CD14-positive monocyte (primary cell): Measurements from ENCODE around the gene CRYBA4. TPM values are rescaled to one million over a fixed set of nuclear protein-coding genes. Genes with fewer than 3 reads are reported as not detected.
"Not testable (repeated sequence)": the region's sequence is repeated elsewhere in the genome, so short reads cannot be mapped to it uniquely, and the experiment has no call there.

ENCODE experiments used
- DNase-seq, 3 donors: peaks; one replicate each; pipeline ENCODE4 v3.0.0-alpha.2; 2011 to 2022
- H2AFZ ChIP-seq: 2 replicates; pipeline ENCODE4 v1.6.0; 2012; ENCODE audit warnings: mild to moderate bottlenecking, low read depth, low read length, inconsistent platforms; ENCODE audit not compliant: insufficient read depth, poor library complexity, severe bottlenecking
- H3K27ac ChIP-seq, 2 donors: 1 replicate in 1 of 2; 2 replicates in 1 of 2; pipeline ENCODE4 v1.5.1; 2012 to 2013; ENCODE audit warnings: low read length in 2 of 2, control low read depth in 1 of 2, inconsistent platforms in 1 of 2, low read depth in 1 of 2, mild to moderate bottlenecking in 1 of 2
- H3K27me3 ChIP-seq, 2 donors: one replicate each; pipeline versions ENCODE4 v1.6.0 to v1.6.1; 2011 to 2013; ENCODE audit warnings: low read length in 2 of 2; ENCODE audit not compliant: control insufficient read depth in 2 of 2, insufficient read depth in 2 of 2
- H3K36me3 ChIP-seq, 2 donors: replicated peaks in 1 of 2; 1 replicate in 1 of 2; 2 replicates in 1 of 2; pipeline versions ENCODE4 v1.5.1 to v1.6.1; 2012 to 2013; ENCODE audit warnings: low read length in 2 of 2, control low read depth in 1 of 2, inconsistent platforms in 1 of 2, mild to moderate bottlenecking in 1 of 2; ENCODE audit not compliant: insufficient read depth in 2 of 2, control insufficient read depth in 1 of 2
- H3K4me1 ChIP-seq, 2 donors: 1 replicate in 1 of 2; 2 replicates in 1 of 2; pipeline versions ENCODE4 v1.5.1 to v1.6.1; 2012 to 2013; ENCODE audit warnings: low read length in 2 of 2, control low read depth in 1 of 2, inconsistent platforms in 1 of 2, mild to moderate bottlenecking in 1 of 2, moderate library complexity in 1 of 2; ENCODE audit not compliant: insufficient read depth in 2 of 2, control insufficient read depth in 1 of 2
- H3K4me2 ChIP-seq: replicated peaks from 2 replicates; pipeline ENCODE3; 2012; ENCODE audit warnings: low read length, moderate library complexity, mild to moderate bottlenecking; ENCODE audit not compliant: poor library complexity, severe bottlenecking; ENCODE audit errors: extremely low read depth
- H3K4me3 ChIP-seq, 3 experiments: fragments of 200-600 bp in 1 of 3; sonication (generic) in 1 of 3; replicated peaks in 1 of 3; 1 replicate in 2 of 3; 2 replicates in 1 of 3; pipeline ENCODE4 v1.5.1; 2011 to 2013; ENCODE audit warnings: low read length in 3 of 3, mild to moderate bottlenecking in 3 of 3, control low read depth in 2 of 3, low read depth in 2 of 3, inconsistent platforms in 1 of 3, moderate library complexity in 1 of 3
- H3K79me2 ChIP-seq: 2 replicates; pipeline ENCODE4 v1.6.0; 2012; ENCODE audit warnings: mild to moderate bottlenecking, control low read depth, inconsistent platforms, low read length, moderate library complexity; ENCODE audit not compliant: insufficient read depth
- H3K9ac ChIP-seq: 2 replicates; pipeline ENCODE4 v1.6.0; 2017; ENCODE audit warnings: low read length, mild to moderate bottlenecking; ENCODE audit not compliant: insufficient read depth, poor library complexity, severe bottlenecking
- H3K9me3 ChIP-seq, 2 donors: replicated peaks in 1 of 2; 1 replicate in 1 of 2; 2 replicates in 1 of 2; pipeline versions ENCODE4 v1.5.1 to v1.6.1; 2012 to 2013; ENCODE audit warnings: low read length in 2 of 2, control low read depth in 1 of 2; ENCODE audit not compliant: control insufficient read depth in 1 of 2, insufficient read depth in 1 of 2
- H4K20me1 ChIP-seq: 2 replicates; pipeline ENCODE4 v1.6.0; 2012; ENCODE audit warnings: mild to moderate bottlenecking, low read length, control low read depth, moderate library complexity; ENCODE audit not compliant: insufficient read depth
- H3K27ac Mint-ChIP-seq, 7 donors: one replicate each; pipeline ENCODE4 v1.8.0; 2020; ENCODE audit warnings: mild to moderate bottlenecking in 7 of 7, mixed read lengths in 7 of 7, moderate library complexity in 6 of 7, inconsistent platforms in 2 of 7
- H3K27me3 Mint-ChIP-seq, 3 donors: one replicate each; pipeline ENCODE4 v1.8.0; 2021 to 2022; ENCODE audit warnings: low read depth in 3 of 3, mild to moderate bottlenecking in 3 of 3, mixed read lengths in 3 of 3, moderate library complexity in 3 of 3, inconsistent platforms in 1 of 3
- H3K36me3 Mint-ChIP-seq, 2 donors: one replicate each; pipeline ENCODE4 v1.8.0; 2020; ENCODE audit warnings: mixed read lengths in 2 of 2, inconsistent platforms in 1 of 2, mild to moderate bottlenecking in 1 of 2
- H3K4me1 Mint-ChIP-seq: one replicate; pipeline ENCODE4 v1.8.0; 2020; ENCODE audit warnings: mild to moderate bottlenecking, mixed read lengths
- H3K4me3 Mint-ChIP-seq, 2 donors: one replicate each; pipeline ENCODE4 v1.8.0; 2020; ENCODE audit warnings: mild to moderate bottlenecking in 2 of 2, mixed read lengths in 2 of 2, moderate library complexity in 1 of 2
- H3K9me3 Mint-ChIP-seq, 7 donors: one replicate each; pipeline ENCODE4 v1.8.0; 2020 to 2022; ENCODE audit warnings: mixed read lengths in 7 of 7, mild to moderate bottlenecking in 6 of 7, moderate library complexity in 6 of 7, inconsistent platforms in 2 of 7
- WGBS: methylation state at CpG from one replicate; pipeline ENCODE4 v1.1.5; 2013; ENCODE audit warnings: missing lambda C conversion rate; ENCODE audit not compliant: insufficient coverage; 5-methylcytosine and 5-hydroxymethylcytosine counted together
- intact Hi-C, 2 donors: fragments of 100-400 bp; cut with micrococcal nuclease; formaldehyde crosslinking; loops; one replicate each; pipeline versions ENCODE4 v1.15.0 to v1.15.1; 2023
- polyA plus RNA-seq, 3 donors: library from polyadenylated mRNA; depleted of rRNA in 1 of 3; unstranded in 2 of 3; stranded (reverse) in 1 of 3; fragments of 300-500 nt in 2 of 3; fragments of >200 nt in 1 of 3; fragmentation: Illumina TruSeq in 2 of 3; gene quantifications; 1 replicate in 2 of 3; 2 replicates in 1 of 3; pipeline ENCODE4 v1.2.3, GENCODE V29; 2012 to 2021
- TF ChIP-seq, protein P1 (sequence below): fragments of 200-600 bp; IDR thresholded peaks from one replicate; pipeline ENCODE4 v1.8.0; 2022; ENCODE audit warnings: antibody characterized with exemption, mild to moderate bottlenecking

CRYBA4 gene
- polyA plus RNA-seq, 3 donors = not detected

DNA sequence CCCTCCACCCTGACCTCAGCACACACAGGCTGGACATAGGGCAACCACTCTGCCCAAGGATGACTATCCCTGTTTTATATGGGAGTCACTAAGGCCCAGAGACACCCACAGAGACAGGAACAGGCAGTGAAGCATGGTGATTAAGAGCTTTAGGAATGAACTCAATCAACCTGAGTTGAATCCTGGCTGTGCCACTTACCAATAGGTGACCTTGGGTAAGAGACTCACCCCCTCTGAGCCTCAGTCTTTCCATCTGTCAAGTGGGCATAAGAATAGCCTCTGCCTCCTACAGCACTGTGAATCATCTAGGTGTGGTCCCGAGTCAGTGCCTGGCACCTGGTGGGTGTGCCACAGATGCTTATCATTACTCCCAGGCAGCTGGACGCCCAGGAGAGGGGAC lies 10.8 kb upstream of the CRYBA4 start:
- no peaks in the 10 kb centered on the region for H3K27me3 ChIP-seq
- peaks cover 8 to 11% of the 10 kb centered on the region in 2 donors for H3K4me1 ChIP-seq
- H3K9ac ChIP-seq = no peak overlapping the region
- H3K4me1 Mint-ChIP-seq = peaks cover 18% of the 10 kb centered on the region
- H3K9me3 Mint-ChIP-seq = no peaks in the 10 kb centered on the region
- no peaks in the 10 kb centered on the region for H3K79me2 ChIP-seq
- H3K36me3 ChIP-seq = no peaks in the 10 kb centered on the region
- intact Hi-C loops = no loop called here
- no peaks in the 10 kb centered on the region for H3K9me3 ChIP-seq
- H4K20me1 ChIP-seq = no peaks in the 10 kb centered on the region
- H3K27me3 Mint-ChIP-seq = peaks cover 1 to 5% (median 3%) of the 10 kb centered on the region in 3 donors
- H2AFZ ChIP-seq = no peak overlapping the region
- no peak overlapping the region for H3K4me3 Mint-ChIP-seq
- peak overlapping the region in 1 of 7 donors; percentile 12 for H3K27ac Mint-ChIP-seq
- WGBS = 100% methylated on average over 2 of the region's 2 CpGs
- H3K27ac ChIP-seq = no peak overlapping the region
- no peaks in the 10 kb centered on the region for H3K36me3 Mint-ChIP-seq
- H3K4me3 ChIP-seq = no peak overlapping the region
- no peak overlapping the region for H3K4me2 ChIP-seq
- no peak for DNase-seq
- TF ChIP-seq, protein P1, sequence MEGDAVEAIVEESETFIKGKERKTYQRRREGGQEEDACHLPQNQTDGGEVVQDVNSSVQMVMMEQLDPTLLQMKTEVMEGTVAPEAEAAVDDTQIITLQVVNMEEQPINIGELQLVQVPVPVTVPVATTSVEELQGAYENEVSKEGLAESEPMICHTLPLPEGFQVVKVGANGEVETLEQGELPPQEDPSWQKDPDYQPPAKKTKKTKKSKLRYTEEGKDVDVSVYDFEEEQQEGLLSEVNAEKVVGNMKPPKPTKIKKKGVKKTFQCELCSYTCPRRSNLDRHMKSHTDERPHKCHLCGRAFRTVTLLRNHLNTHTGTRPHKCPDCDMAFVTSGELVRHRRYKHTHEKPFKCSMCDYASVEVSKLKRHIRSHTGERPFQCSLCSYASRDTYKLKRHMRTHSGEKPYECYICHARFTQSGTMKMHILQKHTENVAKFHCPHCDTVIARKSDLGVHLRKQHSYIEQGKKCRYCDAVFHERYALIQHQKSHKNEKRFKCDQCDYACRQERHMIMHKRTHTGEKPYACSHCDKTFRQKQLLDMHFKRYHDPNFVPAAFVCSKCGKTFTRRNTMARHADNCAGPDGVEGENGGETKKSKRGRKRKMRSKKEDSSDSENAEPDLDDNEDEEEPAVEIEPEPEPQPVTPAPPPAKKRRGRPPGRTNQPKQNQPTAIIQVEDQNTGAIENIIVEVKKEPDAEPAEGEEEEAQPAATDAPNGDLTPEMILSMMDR = no peak

DNA sequence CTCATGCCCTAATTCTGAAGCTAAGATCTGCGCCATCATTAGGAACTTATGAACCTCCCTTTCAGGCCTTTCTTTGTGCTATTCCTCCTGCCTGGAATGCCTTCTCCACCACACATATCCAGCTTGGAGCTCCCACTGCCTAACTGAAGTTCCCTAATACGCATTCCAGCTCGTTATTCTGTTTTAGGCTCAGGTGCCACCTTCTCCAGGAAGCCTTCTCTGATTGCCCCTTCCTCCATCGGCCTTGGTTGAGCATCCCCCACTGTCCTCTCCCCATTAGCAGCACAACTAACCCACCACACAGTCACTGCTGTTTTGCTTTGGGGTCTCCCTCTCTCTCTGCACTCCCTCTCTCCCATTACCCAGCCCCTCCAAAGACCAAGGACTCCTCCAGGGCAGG lies 9.1 kb upstream of the CRYBA4 start:
- H4K20me1 ChIP-seq = no peaks in the 10 kb centered on the region
- peaks cover 2 to 6% (median 3%) of the 10 kb centered on the region in 3 donors for H3K27me3 Mint-ChIP-seq
- H3K4me1 Mint-ChIP-seq = peaks cover 31% of the 10 kb centered on the region
- WGBS = 100% methylated on average over 4 of the region's 4 CpGs
- H3K36me3 ChIP-seq = no peaks in the 10 kb centered on the region
- no peak overlapping the region for H3K4me3 Mint-ChIP-seq
- intact Hi-C loops = no loop called here
- H3K27ac ChIP-seq = no peak overlapping the region
- H3K4me1 ChIP-seq = peaks cover 17 to 21% of the 10 kb centered on the region in 2 donors
- no peaks in the 10 kb centered on the region for H3K9me3 ChIP-seq
- H3K27ac Mint-ChIP-seq = no peak overlapping the region
- no peaks in the 10 kb centered on the region for H3K79me2 ChIP-seq
- no peak overlapping the region for H2AFZ ChIP-seq
- DNase-seq = no peak
- H3K27me3 ChIP-seq = no peaks in the 10 kb centered on the region
- TF ChIP-seq, protein P1 = no peak
- H3K36me3 Mint-ChIP-seq = no peaks in the 10 kb centered on the region
- H3K4me3 ChIP-seq = no peak overlapping the region
- no peak overlapping the region for H3K4me2 ChIP-seq
- no peak overlapping the region for H3K9ac ChIP-seq
- H3K9me3 Mint-ChIP-seq = no peaks in the 10 kb centered on the region

DNA sequence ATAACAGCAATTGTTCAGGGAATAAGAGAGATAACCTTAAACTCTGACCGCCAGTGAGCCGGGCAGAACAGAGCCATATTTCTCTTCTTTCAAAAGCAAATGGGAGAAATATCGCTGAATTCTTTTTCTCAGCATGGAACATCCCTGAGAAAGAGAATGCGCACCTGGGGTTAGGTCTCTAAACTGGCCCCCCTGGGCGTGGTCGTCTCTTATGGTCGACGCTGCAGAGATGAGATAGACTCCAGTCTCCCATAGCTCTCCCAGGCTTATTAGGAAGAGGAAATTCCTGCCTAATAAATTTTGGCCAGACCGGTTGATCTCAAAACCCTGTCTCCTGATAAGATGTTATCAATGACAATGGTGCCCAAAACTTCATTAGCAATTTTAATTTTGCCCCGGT lies 8.0 kb upstream of the CRYBA4 start:
- H2AFZ ChIP-seq, H3K4me2 ChIP-seq, H3K9me3 ChIP-seq, H3K27me3 Mint-ChIP-seq, H4K20me1 ChIP-seq, H3K4me3 Mint-ChIP-seq, H3K36me3 Mint-ChIP-seq, H3K4me3 ChIP-seq, H3K9ac ChIP-seq, H3K9me3 Mint-ChIP-seq, H3K27ac Mint-ChIP-seq, DNase-seq, H3K27ac ChIP-seq, H3K36me3 ChIP-seq, H3K27me3 ChIP-seq, intact Hi-C loops, H3K79me2 ChIP-seq: not testable (repeated sequence)
- H3K4me1 ChIP-seq = peaks cover 25 to 29% of the 10 kb centered on the region in 2 donors
- WGBS = 20% methylated on average over 1 of the region's 10 CpGs
- peaks cover 41% of the 10 kb centered on the region for H3K4me1 Mint-ChIP-seq
